SU-DHL-6 (cell line): Measurements from ENCODE around the gene TRPM2.

Source experiments
- H2AFZ ChIP-seq: fragments of 200-600 bp; sonication (generic); 2 replicates; pipeline ENCODE4 v1.6.1; 2014; ENCODE audit warnings: low read depth, mild to moderate bottlenecking, moderate library complexity, mixed read lengths, antibody characterized with exemption, low read length; ENCODE audit not compliant: severe bottlenecking
- H3F3A ChIP-seq: fragments of 200-600 bp; shearing (Covaris generic); 2 replicates; pipeline ENCODE4 v1.6.0; 2016; ENCODE audit warnings: antibody characterized with exemption, mild to moderate bottlenecking; ENCODE audit not compliant: insufficient read depth
- H3K27ac ChIP-seq: fragments of 200-600 bp; sonication (generic); 2 replicates; pipeline ENCODE4 v1.5.1; 2016; ENCODE audit warnings: low read depth, mild to moderate bottlenecking, low read length, moderate library complexity, mixed read lengths
- H3K27me3 ChIP-seq: fragments of 200-600 bp; sonication (generic), shearing (Covaris generic); 2 replicates; pipeline ENCODE4 v1.6.0; 2014; ENCODE audit warnings: mild to moderate bottlenecking, low read length
- H3K36me3 ChIP-seq: fragments of 200-600 bp; sonication (generic); 2 replicates; pipeline ENCODE4 v1.6.1; 2014; ENCODE audit warnings: mild to moderate bottlenecking, low read length, mixed read lengths
- H3K4me2 ChIP-seq: fragments of 300-600, 200-600 bp; shearing (Covaris generic), sonication (generic); 2 replicates; pipeline ENCODE4 v1.6.0; 2014; ENCODE audit warnings: low read length, low read depth, mild to moderate bottlenecking; ENCODE audit not compliant: poor library complexity, severe bottlenecking
- H3K4me3 ChIP-seq: fragments of 200-600 bp; sonication (generic); 2 replicates; pipeline ENCODE4 v1.5.1; 2014; ENCODE audit warnings: antibody characterized with exemption, low read length, mild to moderate bottlenecking, mixed read lengths; ENCODE audit not compliant: insufficient read depth, poor library complexity, severe bottlenecking
- H3K79me2 ChIP-seq: fragments of 200-600 bp; sonication (generic); 2 replicates; pipeline ENCODE4 v1.6.1; 2014; ENCODE audit warnings: mild to moderate bottlenecking, low read length, moderate library complexity; ENCODE audit not compliant: insufficient read depth
- H3K9ac ChIP-seq: fragments of 200-600 bp; sonication (generic); 2 replicates; pipeline ENCODE4 v1.7.0; 2014; ENCODE audit warnings: mild to moderate bottlenecking, low read length
- H3K9me2 ChIP-seq: fragments of 200-600 bp; sonication (generic); replicated peaks from 2 replicates; pipeline ENCODE4 v1.6.1; 2014; ENCODE audit warnings: low read length; ENCODE audit not compliant: insufficient read depth
- H3K9me3 ChIP-seq: fragments of 200-600 bp; sonication (generic); 2 replicates; pipeline ENCODE4 v1.6.1; 2014; ENCODE audit warnings: low read length, mixed read lengths; ENCODE audit not compliant: insufficient read depth
- H4K20me1 ChIP-seq: fragments of 200-600 bp; sonication (generic); 2 replicates; pipeline ENCODE4 v1.6.1; 2014; ENCODE audit warnings: low read depth, mild to moderate bottlenecking, antibody characterized with exemption, low read length, moderate library complexity, mixed read lengths
- CTCF ChIP-seq: fragments of 200-600 bp; sonication (generic); IDR thresholded peaks from one replicate; pipeline ENCODE4 v1.5.1; 2017; ENCODE audit warnings: antibody characterized with exemption, mild to moderate bottlenecking, low read length, moderate library complexity; ENCODE audit not compliant: insufficient read depth, poor library complexity, severe bottlenecking
- EZH2phosphoT487 ChIP-seq: fragments of 200-600 bp; sonication (generic), shearing (Covaris generic); conservative IDR thresholded peaks from 2 replicates; pipeline ENCODE4 v1.6.1; 2018; ENCODE audit warnings: mild to moderate bottlenecking, antibody characterized with exemption, low read length, moderate library complexity, mixed read lengths

Gene TRPM2

GRCh38 chr21:44376606-44377005, 23.2 kb downstream of the TRPM2 start:
- no peaks in the 10 kb centered on the region for H3K9me3 ChIP-seq
- H4K20me1 ChIP-seq: no peaks in the 10 kb centered on the region
- H3K9me2 ChIP-seq: no peaks in the 10 kb centered on the region
- no peak overlapping the region for H3K27ac ChIP-seq
- no peak for TF ChIP-seq EZH2phosphoT487
- no peak for TF ChIP-seq CTCF
- H3K27me3 ChIP-seq: no peaks in the 10 kb centered on the region
- H3F3A ChIP-seq: no peaks in the 10 kb centered on the region
- H2AFZ ChIP-seq: no peak overlapping the region
- H3K79me2 ChIP-seq: no peaks in the 10 kb centered on the region
- H3K4me2 ChIP-seq: no peak overlapping the region
- H3K9ac ChIP-seq: no peak overlapping the region
- no peak overlapping the region for H3K4me3 ChIP-seq
- H3K36me3 ChIP-seq: no peaks in the 10 kb centered on the region

GRCh38 chr21:44377201-44377921, 23.9 kb downstream of the TRPM2 start:
- Histone ChIP-seq H3K79me2 (no peaks in the 10 kb centered on the region), H3K4me2 (no peak overlapping the region), H3K36me3 (no peaks in the 10 kb centered on the region), H4K20me1 (no peaks in the 10 kb centered on the region), H3K9me2 (no peaks in the 10 kb centered on the region), H3K27ac (no peak overlapping the region), H3F3A (no peaks in the 10 kb centered on the region), H3K27me3 (no peaks in the 10 kb centered on the region), H3K9me3 (no peaks in the 10 kb centered on the region), H3K4me3 (no peak overlapping the region), H2AFZ (no peak overlapping the region), H3K9ac (no peak overlapping the region)
- no peak for TF ChIP-seq CTCF
- no peak for TF ChIP-seq EZH2phosphoT487

GRCh38 chr21:44377922-44378645, 24.7 kb downstream of the TRPM2 start:
- no peak overlapping the region for H3K27ac ChIP-seq
- no peak overlapping the region for H3K4me3 ChIP-seq
- no peaks in the 10 kb centered on the region for H3K27me3 ChIP-seq
- no peak overlapping the region for H3K4me2 ChIP-seq
- no peaks in the 10 kb centered on the region for H3K9me3 ChIP-seq
- H2AFZ ChIP-seq: no peak overlapping the region
- no peaks in the 10 kb centered on the region for H4K20me1 ChIP-seq
- TF ChIP-seq CTCF (no peak), EZH2phosphoT487 (no peak)
- H3K79me2 ChIP-seq: no peaks in the 10 kb centered on the region
- no peak overlapping the region for H3K9ac ChIP-seq
- no peaks in the 10 kb centered on the region for H3K36me3 ChIP-seq
- H3F3A ChIP-seq: no peaks in the 10 kb centered on the region
- H3K9me2 ChIP-seq: no peaks in the 10 kb centered on the region
